H9 (cell line): ENCODE data around the gene HOXC11. TPM values are rescaled to one million over a fixed set of nuclear protein-coding genes. Genes with fewer than 3 reads are reported as not detected.

Experiments
- DNase-seq: peaks from one replicate; pipeline ENCODE4 v3.0.0-alpha.2; 2017
- H2AFZ ChIP-seq: one replicate; pipeline ENCODE4 v1.6.1; 2013; ENCODE audit warnings: mild to moderate bottlenecking, low read length, control low read depth, moderate library complexity
- H2AK5ac ChIP-seq: 2 replicates; pipeline ENCODE4 v1.6.1; 2013; ENCODE audit warnings: low read length, control low read depth, mixed read lengths; ENCODE audit not compliant: insufficient read length
- H2BK120ac ChIP-seq: one replicate; pipeline ENCODE4 v1.6.1; 2013; ENCODE audit warnings: low read depth, mild to moderate bottlenecking, low read length, control low read depth, inconsistent platforms; ENCODE audit not compliant: poor library complexity, severe bottlenecking
- H2BK12ac ChIP-seq: 2 replicates; pipeline ENCODE4 v1.6.1; 2013; ENCODE audit warnings: low read length, control low read depth, mixed read lengths, low read depth; ENCODE audit not compliant: insufficient read length
- H2BK15ac ChIP-seq: 2 replicates; pipeline ENCODE4 v1.6.1; 2013; ENCODE audit warnings: low read depth, low read length, control low read depth
- H2BK20ac ChIP-seq: one replicate; pipeline ENCODE4 v1.6.1; 2013; ENCODE audit warnings: low read depth, mild to moderate bottlenecking, low read length, control low read depth, inconsistent platforms; ENCODE audit not compliant: poor library complexity, severe bottlenecking
- H2BK5ac ChIP-seq: 2 replicates; pipeline ENCODE4 v1.6.1; 2013; ENCODE audit warnings: low read length, control low read depth, mixed read lengths; ENCODE audit not compliant: insufficient read length
- H3K14ac ChIP-seq: 2 replicates; pipeline ENCODE4 v1.6.1; 2013; ENCODE audit warnings: low read length, control low read depth; ENCODE audit not compliant: insufficient read depth
- H3K18ac ChIP-seq: 2 replicates; pipeline ENCODE4 v1.6.1; 2013; ENCODE audit warnings: low read depth, mild to moderate bottlenecking, mixed read lengths, low read length, control low read depth; ENCODE audit not compliant: insufficient read length
- H3K23ac ChIP-seq: 2 replicates; pipeline ENCODE4 v1.6.1; 2013; ENCODE audit warnings: low read length, control low read depth, mixed read lengths, low read depth; ENCODE audit not compliant: insufficient read length
- H3K23me2 ChIP-seq: 2 replicates; pipeline ENCODE4 v1.6.1; 2013; ENCODE audit warnings: low read depth, mild to moderate bottlenecking, mixed read lengths, low read length, control low read depth; ENCODE audit not compliant: insufficient read length, poor library complexity, severe bottlenecking
- H3K27ac ChIP-seq: 2 replicates; pipeline ENCODE4 v1.5.1; 2013; ENCODE audit warnings: low read length, control low read depth, mixed read lengths, low read depth; ENCODE audit not compliant: insufficient read length
- H3K27me3 ChIP-seq: 2 replicates; pipeline ENCODE4 v1.6.1; 2013; ENCODE audit warnings: low read length, control low read depth, inconsistent platforms; ENCODE audit not compliant: insufficient read depth
- H3K4ac ChIP-seq: 2 replicates; pipeline ENCODE4 v1.6.1; 2013; ENCODE audit warnings: low read depth, mild to moderate bottlenecking, control low read depth, inconsistent platforms, low read length, moderate library complexity
- H3K4me1 ChIP-seq: 2 replicates; pipeline ENCODE4 v1.6.1; 2013; ENCODE audit warnings: low read length, control low read depth, inconsistent platforms; ENCODE audit not compliant: insufficient read depth
- H3K4me2 ChIP-seq: 2 replicates; pipeline ENCODE4 v1.6.1; 2013; ENCODE audit warnings: low read length, control low read depth, mixed read lengths; ENCODE audit not compliant: insufficient read length, insufficient read depth
- H3K56ac ChIP-seq: 2 replicates; pipeline ENCODE4 v1.6.1; 2013; ENCODE audit warnings: low read depth, mild to moderate bottlenecking, mixed read lengths, low read length, control low read depth; ENCODE audit not compliant: insufficient read length
- H3K79me1 ChIP-seq: 2 replicates; pipeline ENCODE4 v1.6.1; 2013; ENCODE audit warnings: low read depth, mild to moderate bottlenecking, moderate library complexity, low read length, control low read depth, inconsistent platforms; ENCODE audit not compliant: insufficient read depth, poor library complexity, severe bottlenecking
- H3K79me2 ChIP-seq: 2 replicates; pipeline ENCODE4 v1.6.1; 2013; ENCODE audit warnings: low read length, control low read depth, inconsistent platforms; ENCODE audit not compliant: insufficient read depth
- H3K9ac ChIP-seq: 2 replicates; pipeline ENCODE4 v1.6.1; 2013; ENCODE audit warnings: low read length, control low read depth, mixed read lengths; ENCODE audit not compliant: insufficient read length; ENCODE audit errors: extremely low read depth
- H3K9me3 ChIP-seq: one replicate; pipeline ENCODE4 v1.6.1; 2013; ENCODE audit warnings: low read depth, low read length, inconsistent platforms; ENCODE audit not compliant: control insufficient read depth
- H3T11ph ChIP-seq: one replicate; pipeline ENCODE4 v1.6.1; 2013; ENCODE audit warnings: mild to moderate bottlenecking, low read length, control low read depth, inconsistent platforms
- H4K20me1 ChIP-seq: one replicate; pipeline ENCODE4 v1.6.1; 2013; ENCODE audit not compliant: control insufficient read depth, insufficient read length, insufficient read depth
- H4K5ac ChIP-seq: 2 replicates; pipeline ENCODE4 v1.6.1; 2013; ENCODE audit warnings: low read depth, mild to moderate bottlenecking, mixed read lengths, low read length, control low read depth; ENCODE audit not compliant: insufficient read length
- H4K8ac ChIP-seq: replicated peaks from 2 replicates; pipeline ENCODE4 v1.6.1; 2013; ENCODE audit warnings: low read length, control low read depth, mixed read lengths, low read depth; ENCODE audit not compliant: insufficient read length
- H4K91ac ChIP-seq: 2 replicates; pipeline ENCODE4 v1.6.1; 2013; ENCODE audit warnings: low read depth, mild to moderate bottlenecking, moderate library complexity, mixed read lengths, low read length, control low read depth; ENCODE audit not compliant: insufficient read length
- H3K27ac Mint-ChIP-seq, 3 experiments: 2 replicates in 2 of 3; 3 replicates in 1 of 3; pipeline ENCODE4 v1.8.0; 2020 to 2021; ENCODE audit warnings: mixed read lengths in 3 of 3, mild to moderate bottlenecking in 1 of 3, moderate library complexity in 1 of 3
- H3K27me3 Mint-ChIP-seq: 2 replicates; pipeline ENCODE4 v1.8.0; 2021; ENCODE audit warnings: low read depth, mild to moderate bottlenecking, moderate library complexity, mixed read lengths
- H3K36me3 Mint-ChIP-seq, 3 experiments: 2 replicates in 2 of 3; 3 replicates in 1 of 3; pipeline ENCODE4 v1.8.0; 2020 to 2021; ENCODE audit warnings: low read depth in 3 of 3, mixed read lengths in 3 of 3; ENCODE audit not compliant: insufficient read depth in 1 of 3
- H3K4me1 Mint-ChIP-seq, 2 experiments: 2 replicates each; pipeline ENCODE4 v1.8.0; 2020; ENCODE audit warnings: mixed read lengths in 2 of 2
- H3K4me3 Mint-ChIP-seq, 2 experiments: 2 replicates in 1 of 2; 3 replicates in 1 of 2; pipeline ENCODE4 v1.8.0; 2020 to 2021; ENCODE audit warnings: mild to moderate bottlenecking in 2 of 2, mixed read lengths in 2 of 2, moderate library complexity in 1 of 2
- H3K9me3 Mint-ChIP-seq, 2 experiments: 2 replicates in 1 of 2; 3 replicates in 1 of 2; pipeline ENCODE4 v1.8.0; 2020; ENCODE audit warnings: mild to moderate bottlenecking in 2 of 2, mixed read lengths in 2 of 2, moderate library complexity in 1 of 2
- WGBS: extraction: QIAGEN DNeasy Blood & Tissue Kit; methylation state at CpG from one replicate; pipeline ENCODE4 v1.1.7; 2013; ENCODE audit warnings: missing lambda C conversion rate, low lambda C conversion rate, mixed read lengths; ENCODE audit not compliant: insufficient read length; ENCODE audit errors: extremely low coverage; 5-methylcytosine and 5-hydroxymethylcytosine counted together
- total RNA-seq: library from RNA; stranded (reverse); gene quantifications from 2 replicates; pipeline ENCODE4 v1.2.1, GENCODE V29; 2021
- TF ChIP-seq, protein P1 (sequence below): fragments of 200-600 bp; sonication (generic); conservative IDR thresholded peaks from 3 replicates; pipeline ENCODE4 v1.8.0; 2021; ENCODE audit warnings: antibody characterized with exemption, mild to moderate bottlenecking

Gene HOXC11
- total RNA-seq, 1 experiment from 2014 or later: not detected

DNA sequence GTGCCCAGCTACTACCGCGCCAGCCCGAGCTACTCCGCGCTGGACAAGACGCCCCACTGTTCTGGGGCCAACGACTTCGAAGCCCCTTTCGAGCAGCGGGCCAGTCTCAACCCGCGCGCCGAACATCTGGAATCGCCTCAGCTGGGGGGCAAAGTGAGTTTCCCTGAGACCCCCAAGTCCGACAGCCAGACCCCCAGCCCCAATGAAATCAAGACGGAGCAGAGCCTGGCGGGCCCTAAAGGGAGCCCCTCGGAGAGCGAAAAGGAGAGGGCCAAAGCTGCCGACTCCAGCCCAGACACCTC lies 12.7 kb downstream of the HOXC11 start:
- H4K8ac ChIP-seq: no peak overlapping the region
- TF ChIP-seq, protein P1, sequence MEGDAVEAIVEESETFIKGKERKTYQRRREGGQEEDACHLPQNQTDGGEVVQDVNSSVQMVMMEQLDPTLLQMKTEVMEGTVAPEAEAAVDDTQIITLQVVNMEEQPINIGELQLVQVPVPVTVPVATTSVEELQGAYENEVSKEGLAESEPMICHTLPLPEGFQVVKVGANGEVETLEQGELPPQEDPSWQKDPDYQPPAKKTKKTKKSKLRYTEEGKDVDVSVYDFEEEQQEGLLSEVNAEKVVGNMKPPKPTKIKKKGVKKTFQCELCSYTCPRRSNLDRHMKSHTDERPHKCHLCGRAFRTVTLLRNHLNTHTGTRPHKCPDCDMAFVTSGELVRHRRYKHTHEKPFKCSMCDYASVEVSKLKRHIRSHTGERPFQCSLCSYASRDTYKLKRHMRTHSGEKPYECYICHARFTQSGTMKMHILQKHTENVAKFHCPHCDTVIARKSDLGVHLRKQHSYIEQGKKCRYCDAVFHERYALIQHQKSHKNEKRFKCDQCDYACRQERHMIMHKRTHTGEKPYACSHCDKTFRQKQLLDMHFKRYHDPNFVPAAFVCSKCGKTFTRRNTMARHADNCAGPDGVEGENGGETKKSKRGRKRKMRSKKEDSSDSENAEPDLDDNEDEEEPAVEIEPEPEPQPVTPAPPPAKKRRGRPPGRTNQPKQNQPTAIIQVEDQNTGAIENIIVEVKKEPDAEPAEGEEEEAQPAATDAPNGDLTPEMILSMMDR: no peak
- no peak overlapping the region for H3K14ac ChIP-seq
- no peak overlapping the region for H3K9ac ChIP-seq
- H3K9me3 Mint-ChIP-seq: peaks cover 3 to 11% of the 10 kb centered on the region in 2 experiments; a peak in 4 of 5 replicates
- H3K4ac ChIP-seq: no peak overlapping the region
- no peak for DNase-seq
- H3K56ac ChIP-seq: no peak overlapping the region
- H3K4me3 Mint-ChIP-seq: no peak overlapping the region; a peak in 1 of 5 replicates
- H2BK5ac ChIP-seq: no peak overlapping the region
- H3K36me3 Mint-ChIP-seq: no peaks in the 10 kb centered on the region; a peak in 2 of 7 replicates
- no peak overlapping the region for H4K5ac ChIP-seq
- no peak overlapping the region for H3K27ac ChIP-seq
- H3K27me3 Mint-ChIP-seq: peaks cover 100% of the 10 kb centered on the region
- H3K27me3 ChIP-seq: peaks cover 96% of the 10 kb centered on the region
- no peaks in the 10 kb centered on the region for H4K20me1 ChIP-seq
- H3K18ac ChIP-seq: no peak overlapping the region
- H3K4me2 ChIP-seq: no peak overlapping the region
- H3K4me1 Mint-ChIP-seq: peaks cover 3 to 8% of the 10 kb centered on the region in 2 experiments; a peak in 2 of 4 replicates
- H3K4me1 ChIP-seq: no peaks in the 10 kb centered on the region
- H2BK15ac ChIP-seq: no peak overlapping the region
- no peak overlapping the region for H3T11ph ChIP-seq
- H3K27ac Mint-ChIP-seq: no peak overlapping the region
- H2AK5ac ChIP-seq: no peak overlapping the region
- no peaks in the 10 kb centered on the region for H3K79me1 ChIP-seq
- H2BK12ac ChIP-seq: no peak overlapping the region
- H2AFZ ChIP-seq: no peak overlapping the region
- H3K9me3 ChIP-seq: no peaks in the 10 kb centered on the region
- no peaks in the 10 kb centered on the region for H3K23me2 ChIP-seq
- no peak overlapping the region for H3K23ac ChIP-seq
- WGBS: no CpG with 5 or more reads among the region's 21 CpGs
- H4K91ac ChIP-seq: no peak overlapping the region
- no peak overlapping the region for H2BK20ac ChIP-seq
- no peak overlapping the region for H2BK120ac ChIP-seq
- no peaks in the 10 kb centered on the region for H3K79me2 ChIP-seq
